ENCODE results near the gene MAFG.

GRCh38 chr17:81958633-81959342 is 31.3 kb upstream of the MAFG start:
- TF ChIP-seq POLR2A (IDR thresholded peaks at IDR 0.05) (no peak), CTCF (IDR thresholded peaks at IDR 0.05) (no peak)

Data from body of pancreas (tissue), 4 donors.